NCI-H1048 (cell line): ENCODE results near the gene ABLIM2.

Source experiments
- DNase-seq: peaks from one replicate; lab custom pipeline; 2025; lab: John Stamatoyannopoulos, UW

ABLIM2 gene

GRCh38 chr4:8022767-8023695 lies 135.6 kb downstream of the ABLIM2 start:
- DNase-seq, result no peak

- no peak for DNase-seq
These were observed 136.8 kb downstream of the ABLIM2 start for GRCh38 chr4:8021796-8022195.

GRCh38 chr4:8019396-8020365 lies 138.9 kb downstream of the ABLIM2 start:
- no peak for DNase-seq

GRCh38 chr4:8016527-8016926 lies 142.1 kb downstream of the ABLIM2 start:
- DNase-seq, result no peak

- DNase-seq, result no peak
These were observed 143.1 kb downstream of the ABLIM2 start for GRCh38 chr4:8015512-8015911.

- DNase-seq, result no peak
These were observed 144.5 kb downstream of the ABLIM2 start for GRCh38 chr4:8013976-8014726.

- no peak for DNase-seq
These were observed 146.1 kb downstream of the ABLIM2 start for GRCh38 chr4:8012517-8012916.

- DNase-seq, result no peak
These were observed 148.0 kb downstream of the ABLIM2 start for GRCh38 chr4:8010618-8011017.

GRCh38 chr4:8009710-8010511 lies 148.7 kb downstream of the ABLIM2 start:
- no peak for DNase-seq

GRCh38 chr4:8009097-8009496 lies 149.5 kb downstream of the ABLIM2 start:
- DNase-seq, result no peak

- DNase-seq, result no peak
These were observed 150.2 kb downstream of the ABLIM2 start for GRCh38 chr4:8008391-8008790.

- no peak for DNase-seq
These were observed 151.0 kb downstream of the ABLIM2 start for GRCh38 chr4:8007581-8007980.

GRCh38 chr4:8006471-8006870 lies 152.1 kb downstream of the ABLIM2 start:
- no peak for DNase-seq

GRCh38 chr4:8005814-8006215 lies 152.8 kb downstream of the ABLIM2 start:
- no peak for DNase-seq

GRCh38 chr4:8005033-8005808 lies 153.4 kb downstream of the ABLIM2 start:
- no peak for DNase-seq

GRCh38 chr4:8004066-8004465 lies 154.5 kb downstream of the ABLIM2 start:
- no peak for DNase-seq

GRCh38 chr4:8002525-8003309 lies 155.9 kb downstream of the ABLIM2 start:
- no peak for DNase-seq

GRCh38 chr4:8001564-8002355 lies 156.9 kb downstream of the ABLIM2 start:
- DNase-seq, result no peak
